ENCODE data around the gene ACOD1. TPM values are rescaled to one million over a fixed set of nuclear protein-coding genes. Genes with fewer than 3 reads are reported as not detected.

ACOD1 gene
- total and polyA plus RNA-seq, 10 of the 15 experiments (the other 5 are each of a cell fraction or from before 2014, with no cell fraction given) = not detected

- no peak for TF ChIP-seq MXI1 (IDR thresholded peaks at IDR 0.05; ENCODE audit: low read depth, low read length)
- TF ChIP-seq BMI1 (IDR thresholded peaks at IDR 0.05; ENCODE audit: borderline replicate concordance) = no peak
- no peak for TF ChIP-seq RUNX3 (IDR thresholded peaks at IDR 0.05; ENCODE audit: low read length)
Observed at GRCh38 chr13:76983676-76984075, 35.4 kb downstream of the ACOD1 start (continued).

GRCh38 chr13:76991432-76991795 lies 43.1 kb downstream of the ACOD1 start:
- peak; percentile 81 for ATAC-seq
- Histone ChIP-seq H2AFZ (ENCODE audit: control insufficient read depth, low read depth, low read length) (peak overlapping the region; percentile 61), H3K4me3 (peak overlapping the region; percentile 90), H3K4me2 (ENCODE audit: control insufficient read depth, insufficient read depth) (peak overlapping the region; percentile 53), H4K20me1 (ENCODE audit: control insufficient read depth, insufficient read depth) (no peaks in the 10 kb centered on the region), H3K9ac (ENCODE audit: control insufficient read depth, insufficient read depth, low read length) (peak overlapping the region; percentile 96), H3K79me2 (ENCODE audit: control insufficient read depth, insufficient read depth, low read length) (peaks cover 22% of the 10 kb centered on the region), H3K27me3 (replicated peaks in 1 of 2; ENCODE audit: control insufficient read depth in 2 of 2, insufficient read depth in 2 of 2, low read length in 1 of 2) (no peaks in the 10 kb centered on the region), H3K27ac (ENCODE audit: control insufficient read depth, insufficient read depth) (peak overlapping the region; percentile 54), H3K4me1 (ENCODE audit: control insufficient read depth, insufficient read depth, low read length) (peaks cover 7% of the 10 kb centered on the region), H3K36me3 (ENCODE audit: control insufficient read depth in 2 of 2, insufficient read depth in 2 of 2, low read length in 1 of 2) (peaks cover 0 to 7% of the 10 kb centered on the region in 2 experiments; a peak in 2 of 4 replicates), H3K9me3 (replicated peaks; ENCODE audit: control insufficient read depth, insufficient read depth, low read length) (no peaks in the 10 kb centered on the region)
- ChIA-PET RAD21 (ENCODE audit: unreplicated experiment) (interaction anchor here (0.6 to 1.2 kb wide), 2 partner anchors 25 to 36 kb away, joined by 3 read pairs; no protein-coding TSS in a partner anchor), CTCF (interaction anchor here (1.9 to 4.7 kb wide), 3 partner anchors 11 to 33 kb away, joined by 5 to 47 read pairs (median 27); no protein-coding TSS in a partner anchor), SMC1A (ENCODE audit: uncharacterized antibody, unreplicated experiment) (interaction anchor here (0.8 to 2.1 kb wide), 3 partner anchors 10 to 486 kb away, joined by 3 to 6 read pairs (median 3); no protein-coding TSS in a partner anchor), POLR2A (interaction anchor here (1.0 to 5.3 kb wide), 7 partner anchors 10 to 35 kb away, joined by 3 to 27 read pairs (median 4); partner anchors contain the start of gene FBXL3)
- no peak for FAIRE-seq
- in situ Hi-C loops (cut with MboI) = loop anchor here (10.0 kb wide), 1 partner anchor 723 kb away; no protein-coding TSS in a partner anchor
- 2% methylated on average over 15 of the region's 15 CpGs for WGBS (ENCODE audit: insufficient coverage, insufficient replicate concordance, low lambda C conversion rate, missing lambda C conversion rate)
- peak; percentile 35 for DNase-seq (ENCODE audit: low read depth, low spot score)
- intact Hi-C loops (cut with micrococcal nuclease; ENCODE audit: unreplicated experiment) = loop anchor here (5.0 kb wide), 1 partner anchor 511 kb away; no protein-coding TSS in a partner anchor
- BruUV-seq (replicated peaks) = TSS peak; percentile 89
- TF ChIP-seq REST (IDR thresholded peaks at IDR 0.05; ENCODE audit: low read depth, low read length) (no peak), BRCA1 (IDR thresholded peaks at IDR 0.05; ENCODE audit: low read depth, low read length) (no peak), ZSCAN29 (IDR thresholded peaks at IDR 0.05) (no peak), RUNX3 (IDR thresholded peaks at IDR 0.05; ENCODE audit: low read length) (peak; percentile 88), IKZF1 (conservative IDR thresholded peaks at IDR 0.05) (no peak), MYB (IDR thresholded peaks at IDR 0.05; ENCODE audit: borderline replicate concordance, low read depth, low read length) (no peak), NR2C2 (IDR thresholded peaks at IDR 0.05; ENCODE audit: borderline replicate concordance, control insufficient read depth, insufficient read length, low read depth) (no peak), ATF7 (IDR thresholded peaks at IDR 0.05; ENCODE audit: low read depth) (peak; percentile 80), CUX1 (IDR thresholded peaks at IDR 0.05; ENCODE audit: insufficient replicate concordance, low read depth, low read length) (no peak), NBN (IDR thresholded peaks at IDR 0.05) (peak; percentile 86), POLR2AphosphoS2 (IDR thresholded peaks at IDR 0.05; ENCODE audit: low read depth, low read length) (no peak), SUPT20H (IDR thresholded peaks at IDR 0.05; ENCODE audit: borderline replicate concordance, control insufficient read depth, low read depth, low read length) (no peak)

Measured in GM12878 (cell line).